HTR-8/SVneo (cell line): ENCODE results near the gene SLC49A4.

Experiments used
- DNase-seq: peaks from one replicate; pipeline ENCODE4 v3.0.0; 2011; ENCODE audit warnings: low spot score, mixed read lengths; ENCODE audit not compliant: insufficient read length
- FAIRE-seq: peaks from 2 replicates; lab custom pipeline; 2011; peaks lifted over from hg19 to GRCh38; lab: Jason Lieb, UNC

The SLC49A4 gene

GRCh38 chr3:122925756-122926155, 130.9 kb downstream of the SLC49A4 start:
- DNase-seq = no peak
- no peak for FAIRE-seq

GRCh38 chr3:122926322-122926721, 131.5 kb downstream of the SLC49A4 start:
- DNase-seq = no peak
- no peak for FAIRE-seq

DNA sequence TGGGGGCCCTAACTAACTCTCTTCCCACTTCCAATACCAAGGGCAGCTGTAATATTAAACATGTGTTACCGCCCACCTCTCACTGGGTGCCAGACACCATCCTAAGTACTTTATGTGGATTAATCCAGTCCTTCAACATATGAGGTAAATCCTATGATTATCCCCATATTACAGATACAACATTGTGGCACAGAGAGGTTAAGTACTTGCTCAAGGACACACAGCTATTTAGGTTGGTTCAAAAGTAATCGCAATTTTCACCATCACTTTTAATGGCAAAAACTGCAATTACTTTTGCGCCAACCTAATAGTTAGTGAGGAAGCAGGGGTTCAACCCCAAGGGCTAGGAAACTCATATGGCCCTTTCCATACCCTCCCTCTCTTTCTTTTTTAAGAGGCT, 131.9 kb downstream of the SLC49A4 start:
- no peak for DNase-seq
- no peak for FAIRE-seq

GRCh38 chr3:122927726-122928125, 132.9 kb downstream of the SLC49A4 start:
- FAIRE-seq (no peak), DNase-seq (no peak)

DNA sequence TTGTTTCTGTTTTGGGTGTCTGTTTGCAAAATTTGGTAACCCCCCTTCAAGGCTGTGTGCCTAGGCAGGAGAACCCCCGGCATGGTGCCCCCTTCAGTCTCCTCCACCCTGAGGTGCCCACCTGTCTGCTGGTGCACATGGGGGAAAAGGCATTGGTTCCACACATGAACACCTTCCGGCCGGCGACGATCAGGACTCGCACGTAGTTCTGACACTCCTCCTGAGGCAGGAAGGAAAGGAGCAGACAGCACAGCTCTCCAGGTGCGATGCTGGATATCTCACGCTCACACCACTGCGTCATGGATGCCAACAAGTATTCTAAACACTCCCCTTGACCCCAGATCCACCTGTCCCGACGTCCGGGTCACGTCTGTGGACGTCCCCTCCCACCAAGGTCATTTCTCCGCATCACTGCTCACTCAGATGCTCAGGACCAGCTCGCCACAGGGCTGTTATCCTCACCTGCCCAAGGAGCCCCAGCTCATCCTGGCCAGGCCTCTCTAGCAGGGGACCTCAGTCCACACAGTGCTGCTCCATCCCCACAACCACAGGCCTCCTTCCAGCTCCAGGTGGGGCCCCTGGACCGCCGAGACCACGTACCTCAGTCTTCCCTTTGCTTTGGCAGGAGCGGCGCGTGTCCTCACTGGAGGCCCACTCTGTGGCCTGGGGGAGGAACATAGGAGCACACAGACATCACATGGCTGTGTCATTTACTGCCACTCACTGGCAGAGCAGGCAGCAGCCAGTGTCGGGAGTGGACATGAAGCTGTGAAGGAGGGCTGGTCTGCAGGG, 133.7 kb downstream of the SLC49A4 start:
- no peak for DNase-seq
- FAIRE-seq = no peak

- no peak for FAIRE-seq
- no peak for DNase-seq
These were observed 134.6 kb downstream of the SLC49A4 start for GRCh38 chr3:122929188-122930062.

DNA sequence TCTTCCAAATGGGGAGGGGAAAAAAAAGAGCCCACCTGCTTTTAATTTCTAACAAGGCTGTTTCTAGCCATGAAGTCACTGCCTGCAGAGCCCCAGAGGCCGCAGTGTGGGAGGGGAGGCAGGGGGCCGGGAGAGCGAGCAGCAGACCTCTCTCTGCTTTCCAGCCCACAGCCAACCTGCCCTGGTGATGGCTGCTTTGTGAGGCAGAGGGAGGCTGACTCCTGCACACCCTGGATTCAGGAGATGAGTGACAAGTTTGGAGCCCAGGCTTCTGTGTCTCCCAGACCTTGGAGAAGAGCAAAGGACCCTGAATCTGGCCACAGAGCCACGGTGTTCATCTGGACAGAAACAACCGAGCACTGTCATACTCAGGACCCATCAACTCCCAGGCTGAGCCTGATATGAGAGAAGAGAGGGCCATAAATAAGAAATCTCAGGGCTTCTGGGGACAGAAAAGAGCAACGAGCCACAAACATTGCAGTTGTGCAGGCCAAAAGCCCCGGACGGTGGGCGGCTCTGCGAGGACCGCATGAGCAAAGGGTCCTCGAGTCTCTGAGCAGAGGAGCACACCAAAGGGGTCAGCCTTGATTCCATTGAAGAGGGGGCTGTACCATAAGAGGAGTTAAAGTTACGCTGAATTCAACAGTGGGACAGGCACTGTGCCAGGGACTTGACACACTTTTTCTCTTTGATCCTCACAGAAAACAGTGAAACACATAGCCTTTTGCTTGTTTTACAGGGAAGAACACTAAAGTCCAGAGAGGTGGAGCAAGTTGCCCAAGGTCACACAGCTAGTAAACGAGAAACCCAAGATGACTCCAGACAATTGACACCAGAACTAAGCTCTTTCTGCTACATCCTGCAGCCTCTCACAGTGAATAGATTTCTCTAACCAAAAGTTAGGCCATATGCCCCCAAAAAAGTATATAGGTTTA, 135.5 kb downstream of the SLC49A4 start:
- DNase-seq (no peak), FAIRE-seq (no peak)
